ENCODE results near the gene KRTAP9-7.

DNA sequence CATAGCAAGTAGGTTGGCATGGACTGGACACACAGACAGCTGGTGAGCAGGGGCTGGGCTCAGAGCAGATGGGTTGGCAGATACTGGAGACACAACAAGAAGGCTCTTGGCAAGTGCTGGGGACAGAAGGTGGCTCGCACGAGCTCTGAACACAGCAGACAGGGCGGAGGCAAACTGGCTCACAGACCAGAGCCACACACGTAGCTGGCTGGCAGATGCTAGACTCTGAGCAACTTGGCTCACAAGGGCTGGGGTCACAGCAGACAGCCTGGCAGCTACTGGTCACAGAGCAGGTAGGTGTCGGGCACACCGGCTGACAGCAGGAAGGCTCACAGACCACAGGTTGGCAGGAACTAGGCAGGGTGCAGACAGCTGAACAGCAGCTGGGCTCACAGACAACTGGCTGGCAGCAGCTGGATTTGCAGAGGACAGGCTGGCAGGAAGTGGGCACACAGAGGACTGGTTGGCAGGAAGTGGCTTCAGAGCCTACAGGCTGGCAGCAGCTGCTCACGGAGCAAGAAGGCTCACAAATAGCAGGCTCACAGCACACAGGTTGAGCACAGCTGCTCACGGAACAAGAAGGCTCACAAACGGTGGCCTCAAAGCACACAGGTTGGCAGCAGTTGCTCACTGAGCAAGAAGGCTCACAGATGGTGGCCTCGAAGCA lies 32.9 kb downstream of the KRTAP9-7 start:
- TF ChIP-seq, protein P1, sequence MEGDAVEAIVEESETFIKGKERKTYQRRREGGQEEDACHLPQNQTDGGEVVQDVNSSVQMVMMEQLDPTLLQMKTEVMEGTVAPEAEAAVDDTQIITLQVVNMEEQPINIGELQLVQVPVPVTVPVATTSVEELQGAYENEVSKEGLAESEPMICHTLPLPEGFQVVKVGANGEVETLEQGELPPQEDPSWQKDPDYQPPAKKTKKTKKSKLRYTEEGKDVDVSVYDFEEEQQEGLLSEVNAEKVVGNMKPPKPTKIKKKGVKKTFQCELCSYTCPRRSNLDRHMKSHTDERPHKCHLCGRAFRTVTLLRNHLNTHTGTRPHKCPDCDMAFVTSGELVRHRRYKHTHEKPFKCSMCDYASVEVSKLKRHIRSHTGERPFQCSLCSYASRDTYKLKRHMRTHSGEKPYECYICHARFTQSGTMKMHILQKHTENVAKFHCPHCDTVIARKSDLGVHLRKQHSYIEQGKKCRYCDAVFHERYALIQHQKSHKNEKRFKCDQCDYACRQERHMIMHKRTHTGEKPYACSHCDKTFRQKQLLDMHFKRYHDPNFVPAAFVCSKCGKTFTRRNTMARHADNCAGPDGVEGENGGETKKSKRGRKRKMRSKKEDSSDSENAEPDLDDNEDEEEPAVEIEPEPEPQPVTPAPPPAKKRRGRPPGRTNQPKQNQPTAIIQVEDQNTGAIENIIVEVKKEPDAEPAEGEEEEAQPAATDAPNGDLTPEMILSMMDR (conservative IDR thresholded peaks at IDR 0.05) = no peak
- TF ChIP-seq EZH2 (IDR thresholded peaks at IDR 0.05; ENCODE audit: low read depth) = no peak

Data from PC-9 (cell line).